Chondrocyte (in vitro differentiated cells): ENCODE measurements around the gene CHST11. TPM values are rescaled to one million over a fixed set of nuclear protein-coding genes. Genes with fewer than 3 reads are reported as not detected.

Experiments used
- DNase-seq: peaks from one replicate; pipeline ENCODE4 v3.0.0; 2021; ENCODE audit warnings: mixed read lengths, low spot score
- H3K27ac Mint-ChIP-seq: one replicate; pipeline ENCODE4 v1.8.0; 2021; ENCODE audit warnings: mild to moderate bottlenecking, moderate library complexity, mixed read lengths; ENCODE audit not compliant: unreplicated experiment
- H3K27me3 Mint-ChIP-seq: 2 replicates; pipeline ENCODE4 v1.8.0; 2021; ENCODE audit warnings: low read depth, mixed read lengths
- H3K36me3 Mint-ChIP-seq: 2 replicates; pipeline ENCODE4 v1.8.0; 2021; ENCODE audit warnings: low read depth, mixed read lengths
- H3K4me1 Mint-ChIP-seq: 2 replicates; pipeline ENCODE4 v1.8.0; 2021; ENCODE audit warnings: low read depth, mild to moderate bottlenecking, mixed read lengths
- H3K4me3 Mint-ChIP-seq: one replicate; pipeline ENCODE4 v1.8.0; 2021; ENCODE audit warnings: mild to moderate bottlenecking, moderate library complexity, mixed read lengths; ENCODE audit not compliant: unreplicated experiment
- H3K9me3 Mint-ChIP-seq: 2 replicates; pipeline ENCODE4 v1.8.0; 2021; ENCODE audit warnings: low read depth, mixed read lengths
- total RNA-seq: library from RNA; stranded (reverse); gene quantifications from 3 replicates; pipeline ENCODE4 v1.2.1, GENCODE V29; 2021
- TF ChIP-seq, protein P1 (sequence below): fragments of 200-600 bp; sonication (generic); IDR thresholded peaks from 2 replicates; pipeline ENCODE4 v1.5.0; 2021; ENCODE audit warnings: antibody characterized with exemption, mild to moderate bottlenecking, moderate library complexity

Gene CHST11
- total RNA-seq, 1 donor from 2014 or later = 6.2 TPM

DNA sequence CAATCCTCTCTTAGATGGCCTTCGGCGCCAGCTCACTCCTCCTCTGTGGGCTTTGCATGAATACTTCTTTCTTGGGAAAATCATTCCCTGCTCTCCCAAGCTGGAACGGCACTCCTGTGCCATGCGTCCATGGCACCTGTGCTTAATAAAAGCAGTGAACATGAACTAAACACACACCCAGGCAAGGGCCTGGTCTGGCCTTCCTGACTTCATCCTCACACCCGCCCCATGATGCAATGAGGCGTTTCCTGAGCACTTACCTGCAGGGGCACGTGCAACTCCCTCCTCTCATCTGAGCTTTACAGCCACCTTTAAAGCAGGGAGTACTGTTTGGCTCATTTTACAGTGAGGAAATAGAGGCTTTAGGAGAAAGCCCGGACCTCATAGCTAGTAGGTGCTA, 281.6 kb downstream of the CHST11 start:
- Mint-ChIP-seq H3K27ac (peak overlapping the region; percentile 64), H3K4me1 (peaks cover 50% of the 10 kb centered on the region), H3K27me3 (no peaks in the 10 kb centered on the region), H3K9me3 (no peaks in the 10 kb centered on the region), H3K4me3 (no peak overlapping the region), H3K36me3 (no peaks in the 10 kb centered on the region)
- TF ChIP-seq, protein P1, sequence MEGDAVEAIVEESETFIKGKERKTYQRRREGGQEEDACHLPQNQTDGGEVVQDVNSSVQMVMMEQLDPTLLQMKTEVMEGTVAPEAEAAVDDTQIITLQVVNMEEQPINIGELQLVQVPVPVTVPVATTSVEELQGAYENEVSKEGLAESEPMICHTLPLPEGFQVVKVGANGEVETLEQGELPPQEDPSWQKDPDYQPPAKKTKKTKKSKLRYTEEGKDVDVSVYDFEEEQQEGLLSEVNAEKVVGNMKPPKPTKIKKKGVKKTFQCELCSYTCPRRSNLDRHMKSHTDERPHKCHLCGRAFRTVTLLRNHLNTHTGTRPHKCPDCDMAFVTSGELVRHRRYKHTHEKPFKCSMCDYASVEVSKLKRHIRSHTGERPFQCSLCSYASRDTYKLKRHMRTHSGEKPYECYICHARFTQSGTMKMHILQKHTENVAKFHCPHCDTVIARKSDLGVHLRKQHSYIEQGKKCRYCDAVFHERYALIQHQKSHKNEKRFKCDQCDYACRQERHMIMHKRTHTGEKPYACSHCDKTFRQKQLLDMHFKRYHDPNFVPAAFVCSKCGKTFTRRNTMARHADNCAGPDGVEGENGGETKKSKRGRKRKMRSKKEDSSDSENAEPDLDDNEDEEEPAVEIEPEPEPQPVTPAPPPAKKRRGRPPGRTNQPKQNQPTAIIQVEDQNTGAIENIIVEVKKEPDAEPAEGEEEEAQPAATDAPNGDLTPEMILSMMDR = no peak
- DNase-seq = no peak

DNA sequence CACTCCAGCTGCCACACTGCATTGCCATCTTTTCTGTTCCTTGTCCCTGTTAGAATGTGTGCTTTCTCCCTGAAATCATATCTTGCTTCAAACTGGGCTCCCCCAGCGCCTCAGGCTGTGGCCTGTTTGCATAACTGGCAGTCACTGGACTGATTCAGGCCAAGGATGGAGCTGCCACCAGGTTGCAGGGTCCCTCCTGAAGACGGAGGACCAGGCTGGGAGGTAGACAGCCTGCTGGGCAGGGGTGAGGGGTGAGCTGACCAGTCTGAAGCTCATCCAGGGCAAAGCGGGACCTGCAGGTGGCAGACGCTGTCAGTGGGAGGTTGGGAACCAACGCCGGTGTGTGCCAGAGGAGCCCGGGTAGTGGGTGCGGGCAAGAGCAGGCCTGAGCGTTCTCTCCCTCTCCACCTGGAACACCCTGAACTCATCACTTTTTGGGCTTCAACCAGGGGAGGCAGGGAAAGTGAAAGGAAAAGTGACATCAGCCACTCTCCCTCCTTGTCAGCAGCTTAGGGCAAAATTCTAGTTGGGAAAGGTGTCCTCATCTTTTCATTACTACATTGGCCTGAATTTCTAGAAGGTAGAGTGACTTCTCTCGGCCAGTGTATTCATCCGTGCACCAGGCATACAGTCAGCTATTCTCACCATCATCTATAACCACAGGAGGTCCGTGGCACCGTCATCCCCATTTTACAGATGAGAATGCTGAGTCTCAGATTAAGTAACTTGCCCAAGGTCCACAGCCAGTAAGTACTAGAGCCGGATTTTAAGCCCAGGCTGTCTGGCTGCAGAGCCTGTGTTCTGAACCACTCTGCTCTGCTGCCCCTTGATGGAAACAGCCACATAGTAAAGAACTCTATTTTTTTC, 282.3 kb downstream of the CHST11 start:
- no peaks in the 10 kb centered on the region for H3K36me3 Mint-ChIP-seq
- H3K27me3 Mint-ChIP-seq = no peaks in the 10 kb centered on the region
- no peak overlapping the region for H3K4me3 Mint-ChIP-seq
- H3K4me1 Mint-ChIP-seq = peaks cover 50% of the 10 kb centered on the region
- TF ChIP-seq, protein P1 = no peak
- no peak for DNase-seq
- no peaks in the 10 kb centered on the region for H3K9me3 Mint-ChIP-seq
- no peak overlapping the region for H3K27ac Mint-ChIP-seq

DNA sequence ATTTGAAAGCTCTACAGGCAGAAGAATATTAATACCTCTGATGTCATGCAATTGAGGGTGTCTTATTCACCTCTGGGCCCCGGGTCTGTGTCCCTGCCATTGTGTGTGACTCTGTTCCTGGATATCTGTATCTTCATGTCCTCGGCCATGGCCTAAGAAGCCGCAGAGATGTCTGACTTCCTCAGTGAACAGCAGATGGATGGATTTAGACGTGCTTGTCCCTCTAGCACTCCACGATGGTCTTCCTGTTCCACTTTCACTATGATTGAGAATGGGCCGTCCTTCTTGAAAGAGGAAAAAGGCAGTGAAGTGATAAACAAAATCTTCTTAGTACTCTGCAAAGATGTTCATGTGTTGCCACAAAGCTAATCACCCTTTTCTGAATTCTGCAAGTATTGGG, 283.9 kb downstream of the CHST11 start:
- Mint-ChIP-seq H3K4me3 (no peak overlapping the region), H3K4me1 (peaks cover 39% of the 10 kb centered on the region), H3K27me3 (no peaks in the 10 kb centered on the region), H3K9me3 (no peaks in the 10 kb centered on the region), H3K27ac (no peak overlapping the region), H3K36me3 (no peaks in the 10 kb centered on the region)
- DNase-seq = no peak
- TF ChIP-seq, protein P1 = no peak

DNA sequence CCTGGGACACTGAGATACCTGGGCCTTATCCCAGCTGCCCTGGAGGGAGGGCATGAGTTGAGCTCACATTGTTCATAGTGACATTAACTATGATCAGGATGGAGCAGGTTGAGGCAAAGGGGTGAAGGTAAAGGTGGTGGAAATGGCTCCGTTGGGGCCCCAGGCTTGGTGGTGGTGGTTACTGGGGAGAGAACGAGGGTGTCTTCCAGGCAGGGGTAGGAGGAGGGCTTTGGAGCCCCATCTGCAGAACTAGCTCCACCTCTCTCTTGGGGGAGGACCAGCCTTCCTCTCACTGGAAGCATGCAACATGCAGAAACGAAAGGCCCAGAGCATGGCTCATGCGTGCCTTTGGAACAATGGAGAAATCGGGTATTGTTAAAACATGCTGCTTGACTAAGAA, 284.3 kb downstream of the CHST11 start:
- H3K4me1 Mint-ChIP-seq = peaks cover 35% of the 10 kb centered on the region
- H3K4me3 Mint-ChIP-seq = no peak overlapping the region
- DNase-seq = no peak
- H3K27me3 Mint-ChIP-seq = no peaks in the 10 kb centered on the region
- H3K36me3 Mint-ChIP-seq = no peaks in the 10 kb centered on the region
- no peak overlapping the region for H3K27ac Mint-ChIP-seq
- no peaks in the 10 kb centered on the region for H3K9me3 Mint-ChIP-seq
- TF ChIP-seq, protein P1 = no peak

DNA sequence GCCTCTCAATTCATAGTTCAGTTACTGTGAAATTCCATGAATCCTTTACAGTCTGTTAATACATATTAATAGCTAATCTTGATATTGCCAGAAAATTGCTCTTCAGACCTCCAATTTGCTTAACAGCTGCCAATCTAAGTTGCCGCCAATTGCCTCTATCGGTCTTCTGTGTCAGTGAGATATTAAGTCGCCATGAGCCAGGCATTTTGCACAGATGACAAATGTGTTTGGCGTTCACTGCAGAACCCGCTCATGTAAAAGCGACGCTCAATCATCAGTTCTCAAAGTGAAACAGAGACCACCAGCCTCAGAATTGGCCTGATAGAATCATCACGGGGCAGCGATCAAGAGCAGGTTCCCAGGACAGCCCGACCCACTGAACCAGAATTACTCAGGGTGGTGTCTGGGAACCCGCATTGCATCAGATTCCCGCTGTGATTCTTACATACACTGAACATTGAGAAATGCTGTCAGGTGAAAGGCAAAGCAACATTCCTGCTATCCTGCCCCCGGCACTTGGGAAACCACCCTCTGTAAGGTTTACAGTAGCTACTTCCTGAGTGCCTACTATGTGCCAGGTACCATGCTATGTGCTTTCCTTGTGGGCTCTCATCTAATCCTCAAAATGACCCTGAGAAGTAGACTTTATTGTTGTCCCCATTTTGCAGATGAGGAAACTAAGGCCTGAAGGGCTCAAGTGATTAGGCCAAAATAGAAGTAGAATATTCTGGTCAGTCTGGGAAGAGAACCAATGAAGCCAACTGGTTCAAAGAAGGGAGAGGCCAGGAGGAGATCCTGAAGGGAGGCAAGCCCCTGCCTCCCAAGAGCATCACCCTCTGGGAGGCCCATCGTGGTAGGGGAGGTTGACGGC, 285.0 kb downstream of the CHST11 start:
- Mint-ChIP-seq H3K27me3 (no peaks in the 10 kb centered on the region), H3K4me1 (peaks cover 28% of the 10 kb centered on the region), H3K27ac (no peak overlapping the region), H3K4me3 (no peak overlapping the region), H3K36me3 (no peaks in the 10 kb centered on the region), H3K9me3 (no peaks in the 10 kb centered on the region)
- DNase-seq = no peak
- TF ChIP-seq, protein P1 = no peak
